ENCODE results near the gene PRRC2A. TPM values are rescaled to one million over a fixed set of nuclear protein-coding genes. Genes with fewer than 3 reads are reported as not detected.

PRRC2A gene
- total RNA-seq, 4 donors from 2014 or later: 100 to 163 (median 113) TPM

DNA sequence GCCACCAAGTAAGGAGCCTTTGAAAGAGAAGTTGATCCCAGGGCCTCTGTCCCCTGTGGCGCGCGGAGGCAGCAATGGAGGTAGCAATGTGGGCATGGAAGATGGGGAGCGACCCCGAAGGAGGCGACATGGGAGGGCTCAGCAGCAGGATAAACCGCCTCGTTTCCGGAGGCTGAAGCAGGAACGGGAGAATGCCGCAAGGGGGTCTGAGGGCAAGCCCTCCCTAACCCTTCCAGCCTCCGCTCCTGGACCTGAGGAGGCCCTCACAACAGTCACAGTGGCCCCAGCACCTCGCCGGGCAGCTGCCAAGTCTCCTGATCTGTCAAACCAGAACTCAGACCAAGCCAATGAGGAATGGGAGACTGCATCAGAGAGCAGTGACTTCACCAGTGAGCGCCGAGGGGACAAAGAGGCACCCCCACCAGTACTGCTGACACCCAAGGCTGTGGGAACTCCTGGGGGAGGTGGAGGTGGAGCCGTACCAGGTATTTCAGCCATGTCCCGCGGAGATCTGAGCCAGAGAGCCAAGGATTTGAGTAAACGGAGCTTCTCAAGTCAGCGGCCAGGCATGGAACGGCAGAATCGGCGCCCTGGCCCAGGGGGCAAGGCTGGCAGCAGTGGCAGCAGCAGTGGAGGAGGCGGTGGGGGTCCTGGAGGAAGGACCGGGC, 11.9 kb downstream of the PRRC2A start:
- no peaks in the 10 kb centered on the region for H3K9me3 ChIP-seq
- H3K27me3 ChIP-seq: no peaks in the 10 kb centered on the region
- H3K36me3 ChIP-seq: peaks cover 100% of the 10 kb centered on the region
- no peak overlapping the region for H3K4me3 ChIP-seq
- no peak overlapping the region for H3K27ac ChIP-seq
- WGBS: 92% methylated on average over 21 of the region's 26 CpGs
- no peak for DNase-seq (ENCODE audit: low spot score in 2 of 2)
- TF ChIP-seq POLR2A (IDR thresholded peaks at IDR 0.05): no peak
- no peak for TF ChIP-seq EP300 (IDR thresholded peaks at IDR 0.05)
- no peak for TF ChIP-seq POLR2AphosphoS5 (IDR thresholded peaks at IDR 0.05)
- TF ChIP-seq CTCF (IDR thresholded peaks at IDR 0.05): no peak
- no peaks in the 10 kb centered on the region for H3K4me1 ChIP-seq

GRCh38 chr6:31633447-31633846, 12.9 kb downstream of the PRRC2A start:
- 90% methylated on average over 6 of the region's 7 CpGs for WGBS
- H3K4me3 ChIP-seq: no peak overlapping the region
- H3K27me3 ChIP-seq: no peaks in the 10 kb centered on the region
- H3K36me3 ChIP-seq: peaks cover 100% of the 10 kb centered on the region
- no peaks in the 10 kb centered on the region for H3K9me3 ChIP-seq
- H3K4me1 ChIP-seq: no peaks in the 10 kb centered on the region
- no peak overlapping the region for H3K27ac ChIP-seq
- DNase-seq (ENCODE audit: low spot score in 2 of 2): no peak
- TF ChIP-seq POLR2A (IDR thresholded peaks at IDR 0.05) (no peak), POLR2AphosphoS5 (IDR thresholded peaks at IDR 0.05) (no peak), EP300 (IDR thresholded peaks at IDR 0.05) (no peak), CTCF (IDR thresholded peaks at IDR 0.05) (no peak)

GRCh38 chr6:31634131-31634530, 13.6 kb downstream of the PRRC2A start:
- Histone ChIP-seq H3K27ac (no peak overlapping the region), H3K4me1 (no peaks in the 10 kb centered on the region), H3K27me3 (no peaks in the 10 kb centered on the region), H3K36me3 (peaks cover 99% of the 10 kb centered on the region), H3K9me3 (no peaks in the 10 kb centered on the region), H3K4me3 (no peak overlapping the region)
- 96% methylated on average over 3 of the region's 3 CpGs for WGBS
- DNase-seq (ENCODE audit: low spot score in 2 of 2): no peak
- TF ChIP-seq POLR2A (IDR thresholded peaks at IDR 0.05) (no peak), POLR2AphosphoS5 (IDR thresholded peaks at IDR 0.05) (no peak), CTCF (IDR thresholded peaks at IDR 0.05) (no peak), EP300 (IDR thresholded peaks at IDR 0.05) (no peak)

DNA sequence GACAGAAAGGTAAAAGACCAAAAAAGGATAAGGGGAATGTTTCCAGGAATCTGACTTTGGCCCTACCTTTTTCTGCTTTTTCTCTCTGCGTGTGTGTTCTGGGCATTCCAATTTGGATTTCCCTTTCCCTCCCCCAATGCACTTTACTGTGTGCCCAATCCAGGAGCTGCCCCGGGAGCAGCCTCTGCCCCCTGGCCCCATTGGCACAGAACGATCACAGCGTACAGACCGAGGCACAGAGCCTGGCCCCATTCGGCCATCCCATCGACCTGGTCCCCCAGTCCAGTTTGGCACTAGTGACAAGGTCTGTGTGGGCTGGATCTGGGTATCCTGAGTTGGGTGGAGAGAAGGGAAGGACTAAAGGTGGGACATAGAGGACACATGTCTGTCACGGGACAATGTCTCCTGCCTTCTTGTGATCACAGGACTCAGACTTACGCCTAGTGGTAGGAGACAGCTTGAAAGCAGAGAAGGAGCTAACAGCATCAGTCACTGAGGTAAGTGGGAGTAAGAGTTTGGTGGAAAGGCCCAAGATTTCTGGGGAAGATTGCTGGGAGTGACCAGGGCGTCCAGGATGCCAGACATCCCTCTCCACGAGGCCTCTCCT, 14.6 kb downstream of the PRRC2A start:
- no peaks in the 10 kb centered on the region for H3K4me1 ChIP-seq
- TF ChIP-seq CTCF (IDR thresholded peaks at IDR 0.05) (no peak), EP300 (IDR thresholded peaks at IDR 0.05) (no peak), POLR2AphosphoS5 (IDR thresholded peaks at IDR 0.05) (no peak), POLR2A (IDR thresholded peaks at IDR 0.05) (no peak)
- H3K4me3 ChIP-seq: no peak overlapping the region
- DNase-seq (ENCODE audit: low spot score in 2 of 2): no peak
- no peaks in the 10 kb centered on the region for H3K9me3 ChIP-seq
- 83% methylated on average over 11 of the region's 11 CpGs for WGBS
- H3K36me3 ChIP-seq: peaks cover 99% of the 10 kb centered on the region
- no peak overlapping the region for H3K27ac ChIP-seq
- H3K27me3 ChIP-seq: no peaks in the 10 kb centered on the region

DNA sequence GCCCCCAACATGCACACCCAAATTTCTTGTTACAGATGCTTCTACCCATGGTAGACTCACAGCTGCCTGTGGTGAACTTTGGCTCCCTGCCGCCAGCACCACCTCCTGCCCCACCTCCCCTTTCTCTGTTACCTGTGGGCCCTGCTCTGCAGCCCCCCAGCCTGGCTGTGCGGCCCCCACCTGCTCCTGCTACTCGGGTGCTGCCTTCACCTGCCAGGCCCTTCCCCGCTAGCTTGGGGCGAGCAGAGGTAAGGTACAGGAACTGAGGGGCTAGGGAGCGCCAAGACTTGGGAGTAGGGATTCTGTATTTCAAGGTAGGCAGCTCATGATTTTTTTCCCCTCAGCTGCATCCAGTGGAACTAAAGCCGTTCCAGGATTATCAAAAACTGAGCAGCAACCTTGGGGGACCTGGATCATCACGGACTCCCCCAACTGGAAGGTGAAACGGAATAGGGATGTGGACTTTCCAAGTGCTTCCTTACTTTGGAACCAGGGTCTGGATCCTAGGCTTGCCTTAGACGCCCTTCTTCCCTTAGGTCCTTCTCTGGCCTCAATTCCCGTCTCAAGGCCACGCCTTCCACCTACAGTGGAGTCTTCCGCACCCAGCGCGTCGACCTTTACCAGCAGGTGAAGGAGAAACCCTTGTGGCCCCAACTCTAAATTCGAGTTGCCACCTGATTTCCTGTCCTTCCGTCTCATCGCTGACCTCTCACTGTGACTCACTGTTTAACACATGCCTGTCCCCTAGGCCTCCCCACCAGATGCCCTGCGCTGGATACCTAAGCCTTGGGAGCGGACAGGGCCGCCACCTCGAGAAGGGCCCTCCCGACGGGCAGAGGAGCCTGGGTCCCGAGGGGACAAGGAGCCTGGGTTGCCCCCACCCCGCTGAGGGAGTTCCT, 16.4 kb downstream of the PRRC2A start:
- Histone ChIP-seq H3K4me1 (no peaks in the 10 kb centered on the region), H3K27me3 (no peaks in the 10 kb centered on the region), H3K4me3 (no peak overlapping the region), H3K27ac (no peak overlapping the region), H3K9me3 (no peaks in the 10 kb centered on the region), H3K36me3 (peaks cover 99% of the 10 kb centered on the region)
- 82% methylated on average over 27 of the region's 27 CpGs for WGBS
- no peak for TF ChIP-seq EP300 (IDR thresholded peaks at IDR 0.05)
- TF ChIP-seq POLR2AphosphoS5 (IDR thresholded peaks at IDR 0.05): no peak
- no peak for TF ChIP-seq POLR2A (IDR thresholded peaks at IDR 0.05)
- no peak for TF ChIP-seq CTCF (IDR thresholded peaks at IDR 0.05)
- no peak for DNase-seq (ENCODE audit: low spot score in 2 of 2)

Measured in suprapubic skin (tissue), 4 donors.